Kasumi-1 (cell line): ENCODE results near the gene CLSTN3.

Experiments
- DNase-seq, 2 experiments: peaks; one replicate each; lab custom pipeline; 2025; lab: John Stamatoyannopoulos, UW

Gene CLSTN3

DNA sequence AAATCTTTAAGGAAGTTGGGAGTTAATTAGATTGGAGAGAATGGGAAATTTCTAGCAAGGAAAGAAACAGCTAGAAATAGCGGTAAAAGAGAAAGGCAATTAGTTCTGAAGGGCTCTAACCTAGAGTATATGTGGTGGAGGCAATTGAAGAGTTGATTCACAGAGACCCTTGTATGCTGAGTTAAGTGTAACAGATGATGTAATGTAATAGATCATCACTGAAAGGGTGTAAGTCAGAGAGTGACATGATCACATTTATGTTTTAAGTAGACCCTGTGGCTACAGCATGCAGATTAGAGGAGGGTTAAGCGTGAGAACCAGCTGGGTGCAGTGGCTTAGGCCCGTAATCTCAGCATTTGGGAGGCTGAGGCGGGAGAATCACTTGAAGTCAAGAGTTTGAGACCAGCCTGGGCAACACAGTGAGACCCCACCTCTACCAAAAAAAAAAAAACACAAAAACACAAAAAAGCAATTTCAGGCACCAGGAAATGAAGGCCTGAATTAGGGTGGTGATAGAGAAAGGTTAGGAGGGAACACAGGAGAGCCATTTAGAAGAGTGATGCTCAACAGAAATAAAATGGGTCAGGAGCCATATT, 4.4 kb upstream of the CLSTN3 start:
- DNase-seq, result no peak

DNA sequence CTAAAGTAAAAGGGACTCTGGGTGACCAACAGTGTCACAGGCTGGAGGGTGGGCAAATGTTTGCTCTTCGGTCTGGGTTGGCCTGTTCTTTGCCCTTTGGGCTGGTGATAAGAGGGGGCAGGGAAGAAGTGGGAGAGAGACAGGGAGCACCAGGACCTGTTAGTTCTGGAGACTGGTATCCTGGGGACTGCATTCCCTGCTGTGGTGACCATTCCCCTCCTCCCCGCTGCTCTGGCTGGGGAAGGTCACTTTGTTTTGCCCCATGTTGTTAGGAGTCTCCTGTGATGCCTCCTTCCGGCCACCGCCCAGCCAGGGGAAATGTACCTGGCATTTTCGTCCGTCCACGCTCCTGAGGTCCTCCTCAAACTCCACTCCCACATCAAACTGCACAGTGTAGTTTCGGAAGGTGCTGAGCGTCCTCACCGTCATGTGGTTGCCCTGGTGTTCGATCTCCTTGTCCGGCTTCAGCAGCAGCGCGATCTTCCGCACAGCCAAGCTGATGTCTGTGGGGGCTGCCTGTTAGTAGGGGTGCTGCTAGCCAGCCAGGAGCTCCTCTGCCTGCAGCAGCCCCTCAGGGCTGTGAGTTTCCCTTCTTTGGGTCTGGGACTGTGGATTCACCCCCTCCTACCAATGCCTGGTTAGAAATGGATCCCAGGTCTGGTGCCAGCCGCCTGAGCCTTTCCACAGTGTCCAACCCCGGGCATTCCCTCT, 2.1 kb upstream of the CLSTN3 start:
- no peak for DNase-seq

DNA sequence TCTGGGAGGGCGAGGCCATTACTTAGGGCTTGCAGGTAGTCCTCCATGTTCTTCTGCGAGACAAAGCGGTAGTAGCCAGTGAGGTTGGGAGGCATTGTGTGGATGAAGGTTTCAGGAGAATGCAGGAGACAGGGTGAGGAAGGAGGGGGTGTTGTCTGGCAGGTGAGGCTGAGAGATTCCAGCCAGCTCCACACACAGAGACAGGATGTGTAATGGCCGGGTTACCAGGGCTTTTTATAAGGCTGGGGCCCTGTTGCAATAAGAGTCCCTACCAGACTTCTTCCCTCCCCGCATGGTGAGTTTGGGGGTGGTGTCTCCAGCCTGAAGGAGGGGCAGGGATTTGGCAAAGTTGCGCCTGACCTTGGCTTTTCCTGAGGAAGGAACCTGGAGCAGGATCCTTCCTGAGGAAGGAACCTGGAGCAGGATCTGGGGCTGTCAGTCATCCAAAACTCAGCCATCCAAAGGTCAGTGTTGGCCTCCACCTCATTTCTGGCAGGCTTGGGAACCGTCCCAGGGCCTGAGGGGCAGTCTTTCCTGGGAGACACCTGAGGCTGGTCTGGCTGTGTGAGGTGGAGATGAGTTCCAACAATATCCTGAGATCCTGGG, 1.4 kb upstream of the CLSTN3 start, which contains the start of gene RBP5:
TSS of gene RBP5 (minus strand) at position 209 of the 606 bp plus-strand sequence. CDS start at position 95, 114 bp downstream.
- DNase-seq, result no peak

DNA sequence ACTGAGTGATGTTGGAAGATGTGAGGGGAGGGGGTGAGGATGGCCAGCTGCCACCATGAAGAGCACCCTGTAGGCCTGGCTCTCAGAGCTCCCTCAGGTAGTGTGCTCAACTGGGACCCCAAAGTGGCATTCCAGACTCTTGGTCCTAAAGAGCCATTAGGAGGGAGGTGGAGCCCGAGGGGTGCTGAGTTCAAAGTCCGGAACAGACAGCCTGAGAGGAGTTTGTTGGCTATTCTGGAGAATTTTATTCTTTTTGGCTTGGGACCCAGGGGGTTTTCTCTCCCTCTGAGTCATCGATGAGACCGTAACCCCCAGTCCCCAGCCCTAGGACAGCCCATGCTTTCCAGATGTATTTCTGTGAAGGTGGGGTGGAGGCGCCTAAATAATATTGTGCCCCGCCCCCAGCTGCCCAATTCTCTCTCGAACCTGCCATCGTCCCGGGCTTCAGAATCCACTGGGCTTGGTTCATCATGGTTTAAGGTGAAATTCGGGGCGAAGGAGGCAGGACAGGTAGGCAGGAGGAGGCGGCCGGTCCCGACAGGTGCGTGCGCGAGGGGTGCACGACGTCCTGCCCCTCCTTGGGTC, 792 bp upstream of the CLSTN3 start:
- DNase-seq, result no peak

DNA sequence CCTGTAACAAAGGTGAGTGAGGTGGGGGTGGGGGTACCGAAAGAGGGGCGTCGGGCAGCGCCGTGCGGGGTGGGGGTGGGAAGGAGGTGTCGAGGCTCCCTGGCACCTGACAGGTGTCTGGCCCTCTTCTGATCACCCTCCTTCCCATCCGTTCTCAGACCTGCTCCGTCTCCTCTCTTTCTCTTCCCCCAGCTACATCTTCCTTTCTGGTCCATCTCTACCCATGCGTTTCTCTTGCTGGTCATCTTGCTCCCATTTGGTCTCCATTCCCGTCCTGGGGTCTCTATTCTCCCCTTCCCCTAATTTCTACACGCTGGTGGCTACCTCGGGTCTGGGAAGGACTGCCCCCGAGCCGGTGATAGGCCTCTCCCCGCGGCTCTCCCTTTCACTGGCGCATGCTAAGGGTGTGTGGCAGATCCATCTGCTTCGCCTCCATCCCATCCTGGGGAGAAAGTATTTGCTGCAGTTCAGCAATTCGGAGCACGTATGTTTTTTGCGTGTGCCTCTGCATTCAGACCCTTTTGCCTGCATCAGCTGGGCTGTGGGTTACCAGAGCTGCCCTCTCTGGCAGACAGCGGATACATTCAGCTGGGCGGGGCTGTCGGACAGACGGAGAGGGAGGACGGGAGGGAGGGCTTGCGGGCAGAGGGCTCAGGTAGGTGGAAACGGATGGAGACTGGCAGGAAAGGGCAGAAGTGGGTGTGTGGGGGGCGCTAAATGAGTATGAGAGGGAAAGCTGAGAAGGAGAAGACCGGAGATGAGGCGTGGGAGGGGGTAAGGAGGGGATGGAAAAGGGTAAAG, 730 bp downstream of the CLSTN3 start:
- no peak for DNase-seq

DNA sequence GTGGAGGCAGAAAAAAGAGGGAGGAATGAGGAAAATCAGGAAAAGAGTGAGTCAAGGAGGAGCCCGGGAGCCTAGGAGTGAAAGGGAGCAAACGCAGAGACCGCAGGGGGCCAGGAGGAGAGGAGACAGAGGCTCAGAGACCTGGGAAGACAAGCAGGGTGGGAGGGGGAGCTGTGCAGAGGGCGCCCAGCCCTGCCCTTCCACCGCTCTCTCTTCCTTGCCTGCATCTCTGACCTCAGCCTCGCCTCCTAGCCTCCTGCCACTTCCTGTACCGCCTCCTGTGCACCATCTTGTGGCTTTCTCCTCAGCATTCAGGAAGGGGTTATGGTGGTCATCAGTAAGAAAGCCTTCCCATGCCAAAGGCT, 1.3 kb downstream of the CLSTN3 start:
- DNase-seq, result peak; percentile 29 to 31

DNA sequence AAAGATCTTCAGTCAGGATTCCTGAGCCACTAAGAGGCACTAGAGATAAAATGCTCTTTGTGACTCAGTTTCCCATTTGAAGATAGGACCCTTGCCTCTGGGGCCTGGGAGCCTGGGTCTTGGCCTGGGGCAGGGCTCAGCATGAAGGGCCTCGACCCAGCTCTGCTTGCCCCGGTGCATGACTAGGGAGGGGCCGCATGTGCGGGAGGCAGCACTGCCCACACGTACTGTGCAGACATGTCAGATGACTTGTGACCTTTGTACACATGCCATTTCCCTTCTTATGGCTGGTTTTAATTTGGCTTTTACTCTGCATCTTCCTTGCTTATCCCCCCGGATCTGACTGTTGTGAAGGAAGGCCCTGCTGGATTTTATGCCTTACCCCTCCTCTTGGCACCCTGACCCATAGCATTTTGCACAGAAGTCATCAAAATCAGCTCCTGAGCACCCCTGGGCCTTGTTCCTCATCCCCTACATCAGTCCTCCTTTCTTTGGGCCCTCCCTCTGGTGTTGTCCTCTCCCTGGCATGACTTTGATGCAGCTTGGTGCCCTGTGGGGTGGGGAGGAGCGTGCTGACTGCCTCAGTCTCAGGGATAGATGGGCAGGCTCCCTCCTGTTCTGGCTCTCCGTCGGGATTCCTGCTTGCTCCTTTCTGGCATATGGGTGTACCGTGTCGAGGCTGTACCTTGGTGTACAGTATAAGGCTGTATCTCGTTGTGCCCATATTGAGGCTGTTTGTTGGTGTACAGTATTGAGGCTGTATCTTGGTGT, 4.4 kb downstream of the CLSTN3 start:
- DNase-seq, result no peak

DNA sequence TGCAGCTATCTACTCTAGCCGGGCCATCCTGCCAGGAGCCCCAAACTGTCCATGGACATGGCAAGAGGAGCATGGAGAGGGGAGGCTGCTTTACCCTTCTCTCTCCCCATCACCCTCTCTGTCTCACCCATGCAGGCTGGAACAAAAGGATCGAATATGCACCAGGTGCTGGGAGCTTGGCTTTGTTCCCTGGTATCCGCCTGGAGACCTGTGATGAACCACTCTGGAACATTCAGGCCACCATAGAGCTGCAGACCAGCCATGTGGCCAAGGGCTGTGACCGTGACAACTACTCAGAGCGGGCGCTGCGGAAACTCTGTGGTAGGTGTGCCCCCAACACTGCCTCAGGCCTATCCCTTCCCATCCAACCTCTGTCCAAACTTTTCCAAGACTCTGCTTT, 5.9 kb downstream of the CLSTN3 start:
- no peak for DNase-seq

DNA sequence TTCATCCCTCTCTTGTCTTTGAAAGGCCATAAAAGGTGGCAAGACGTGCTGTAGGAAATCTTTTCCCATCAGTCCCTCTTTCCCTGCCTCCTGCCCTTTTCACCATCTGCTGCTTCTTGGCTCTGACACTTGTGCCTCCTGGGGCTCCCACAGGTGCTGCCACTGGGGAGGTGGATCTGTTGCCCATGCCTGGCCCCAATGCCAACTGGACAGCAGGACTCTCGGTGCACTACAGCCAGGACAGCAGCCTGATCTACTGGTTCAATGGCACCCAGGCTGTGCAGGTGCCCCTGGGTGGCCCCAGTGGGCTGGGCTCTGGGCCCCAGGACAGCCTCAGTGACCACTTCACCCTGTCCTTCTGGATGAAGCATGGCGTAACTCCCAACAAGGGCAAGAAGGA, 6.5 kb downstream of the CLSTN3 start:
- no peak for DNase-seq

DNA sequence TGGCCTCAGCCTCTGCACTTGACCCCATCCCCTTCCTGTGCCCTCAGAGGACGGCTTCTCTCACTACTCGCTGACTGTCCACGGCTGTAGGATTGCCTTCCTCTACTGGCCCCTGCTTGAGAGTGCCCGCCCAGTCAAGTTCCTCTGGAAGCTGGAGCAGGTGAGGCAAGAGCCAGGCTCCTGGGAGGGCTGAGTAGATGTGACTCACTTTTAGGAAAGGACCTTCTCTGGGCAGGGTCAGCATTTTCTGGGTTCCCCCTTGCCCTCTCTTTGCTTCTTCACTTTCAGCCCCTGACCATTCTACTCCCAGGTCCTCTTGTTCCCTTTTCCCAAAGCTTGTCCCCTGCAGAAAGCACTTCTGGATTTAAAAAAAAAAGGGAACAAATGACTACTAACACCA, 7.7 kb downstream of the CLSTN3 start:
- DNase-seq, result no peak

DNA sequence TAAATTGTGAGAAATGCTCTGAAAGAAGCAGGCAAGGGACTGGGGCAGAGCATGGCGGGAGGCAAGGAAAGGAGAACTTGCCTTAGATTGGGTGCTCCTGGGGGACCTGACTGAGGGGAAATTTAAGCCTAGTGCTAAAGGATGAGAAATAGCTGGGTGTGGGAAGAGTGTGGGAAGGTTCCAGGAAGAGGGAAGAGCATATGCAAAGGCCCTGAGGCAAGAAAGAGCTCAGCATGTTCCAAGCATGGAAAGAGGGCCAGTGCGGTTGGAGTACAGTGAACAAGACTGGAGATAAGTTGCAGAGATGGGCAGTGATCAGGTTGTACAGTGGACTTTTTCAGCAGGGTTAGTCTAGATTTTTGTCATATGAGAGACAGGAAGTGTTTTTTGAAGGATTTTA, 9.0 kb downstream of the CLSTN3 start:
- DNase-seq, result no peak

DNA sequence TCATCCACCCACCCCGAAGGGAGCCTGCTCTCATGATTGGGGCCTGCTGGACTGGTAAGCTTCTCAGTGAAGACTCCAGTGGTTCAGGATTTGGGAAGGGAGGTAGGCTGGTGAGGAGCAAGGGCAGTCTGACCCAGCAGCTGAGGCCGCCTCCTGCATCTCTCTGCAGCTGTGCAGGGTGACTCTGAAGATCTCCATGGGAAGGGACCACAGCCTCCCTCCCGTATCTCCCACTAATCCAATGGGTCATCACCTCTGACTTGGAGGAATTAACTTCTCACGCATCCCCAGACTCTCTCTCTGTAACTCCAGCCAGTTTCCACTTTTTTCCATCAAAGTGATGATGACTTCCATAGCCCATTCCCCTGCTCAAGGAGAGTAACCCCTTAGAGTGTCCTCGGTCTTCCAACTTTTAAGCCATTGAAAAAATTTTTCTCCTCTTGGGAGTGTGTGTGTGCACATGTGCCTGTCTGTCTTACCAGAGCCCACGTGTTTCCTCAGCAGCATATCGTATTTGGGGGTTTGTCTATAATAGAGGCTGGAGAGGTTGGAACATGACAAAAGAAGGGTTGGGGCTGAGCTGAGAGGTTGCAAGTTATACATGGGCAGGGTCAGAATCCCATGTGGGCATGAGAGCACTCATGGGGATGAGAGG, 11.3 kb downstream of the CLSTN3 start:
- no peak for DNase-seq

DNA sequence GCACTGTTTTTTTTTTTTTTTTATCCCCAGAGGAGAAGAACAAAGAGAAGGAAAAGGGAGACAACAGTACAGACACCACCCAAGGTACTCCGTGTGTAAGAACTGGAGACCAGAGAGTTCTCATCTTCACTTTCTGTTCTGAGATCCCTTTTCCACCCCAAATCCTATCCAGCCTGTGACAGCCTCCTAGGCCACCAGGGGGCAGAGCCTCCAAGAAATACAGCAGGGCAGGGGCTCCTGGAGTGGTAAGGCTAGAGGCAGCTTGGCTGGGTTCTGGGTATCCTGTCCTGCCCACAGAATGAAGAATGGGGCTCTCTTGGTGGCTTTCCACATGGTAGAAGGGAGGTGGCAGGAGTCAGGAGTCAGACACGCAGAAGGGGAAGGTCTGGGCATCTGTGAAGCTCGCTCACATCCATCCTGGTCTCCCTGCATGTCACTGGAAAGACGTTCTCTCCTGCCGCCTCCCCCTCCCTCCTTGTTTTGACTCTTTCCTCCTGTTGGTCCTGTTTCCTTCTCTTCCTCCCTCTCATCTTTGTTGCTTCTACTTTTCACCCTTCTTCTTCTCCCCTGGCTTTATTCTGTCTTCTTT, 12.0 kb downstream of the CLSTN3 start:
- DNase-seq, result peak; percentile 42 to 47

DNA sequence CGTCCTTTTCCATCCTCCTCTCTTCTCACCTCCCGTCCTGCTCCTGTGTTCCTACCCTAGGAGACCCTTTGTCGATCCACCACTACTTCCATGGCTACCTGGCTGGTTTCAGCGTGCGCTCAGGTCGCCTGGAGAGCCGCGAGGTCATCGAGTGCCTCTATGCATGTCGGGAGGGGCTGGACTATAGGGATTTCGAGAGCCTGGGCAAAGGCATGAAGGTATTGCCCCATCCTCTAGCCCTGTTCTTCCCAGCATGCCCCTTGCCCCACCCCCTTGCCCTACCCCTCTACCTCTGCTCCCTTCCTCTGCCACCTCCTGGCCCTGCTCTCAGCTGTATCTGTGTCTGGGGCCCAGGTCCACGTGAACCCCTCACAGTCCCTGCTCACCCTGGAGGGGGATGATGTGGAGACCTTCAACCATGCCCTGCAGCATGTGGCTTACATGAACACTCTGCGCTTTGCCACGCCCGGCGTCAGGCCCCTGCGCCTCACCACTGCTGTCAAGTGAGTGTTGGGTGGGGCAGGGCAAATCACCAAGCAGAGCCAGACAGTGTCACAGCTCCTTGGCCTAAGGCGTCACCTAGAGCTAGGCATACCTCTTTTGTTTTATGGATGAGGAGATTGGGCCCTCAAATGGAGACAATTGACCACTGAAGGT, 12.8 kb downstream of the CLSTN3 start:
- DNase-seq, result no peak

DNA sequence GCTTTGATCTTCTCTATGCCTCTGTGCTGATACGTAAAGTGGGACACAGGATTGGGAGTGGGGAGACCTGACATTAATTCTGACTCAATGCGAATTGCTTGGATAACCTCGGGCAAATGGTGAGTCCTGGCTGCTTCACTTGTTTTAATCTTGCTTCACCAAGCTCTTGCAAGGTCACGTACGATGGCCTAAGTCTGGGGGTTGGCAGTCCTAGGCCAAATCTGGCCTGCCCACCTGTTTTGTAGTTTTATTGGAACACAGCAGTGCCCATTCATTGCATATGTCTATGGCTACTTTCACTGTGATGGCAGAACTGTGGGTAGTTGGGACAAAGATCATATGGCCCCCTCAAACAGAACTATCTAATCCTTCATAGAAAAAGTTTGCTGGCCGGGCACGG, 13.4 kb downstream of the CLSTN3 start:
- DNase-seq, result no peak

DNA sequence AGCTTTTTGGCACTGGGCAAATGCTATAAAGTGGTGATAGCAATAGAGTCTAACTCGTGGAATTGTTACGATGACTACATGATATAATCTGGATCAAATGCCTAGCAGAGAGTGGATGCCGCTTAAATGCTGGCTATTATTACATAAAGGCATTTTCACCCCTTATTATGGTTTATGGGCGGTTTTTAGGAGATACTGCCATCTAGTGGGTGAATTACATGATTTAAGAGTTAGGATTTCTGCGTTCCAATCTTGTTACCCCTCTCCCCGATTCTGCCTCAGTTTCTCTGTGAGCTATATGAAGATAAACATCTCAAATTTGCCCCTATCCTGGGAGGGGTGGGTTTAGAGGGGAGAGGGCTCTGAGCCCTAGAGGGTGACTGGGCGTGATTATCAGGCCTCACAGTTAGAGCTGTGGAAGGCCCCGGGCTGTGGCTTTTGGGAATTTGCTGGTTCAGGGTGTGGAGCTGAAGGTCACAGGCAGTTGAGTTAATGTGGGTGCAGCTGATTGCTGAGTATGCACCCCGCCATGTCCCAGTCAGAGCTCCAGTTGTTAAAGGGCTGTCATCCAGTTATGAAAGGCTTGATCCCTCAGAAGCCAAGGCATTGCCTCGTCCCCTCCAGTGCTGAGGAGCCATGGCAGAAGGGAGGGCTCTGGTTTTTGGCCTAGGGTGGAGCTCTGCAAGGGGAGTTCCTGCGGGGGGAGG, 14.4 kb downstream of the CLSTN3 start:
- peak; percentile 16 to 29 for DNase-seq

DNA sequence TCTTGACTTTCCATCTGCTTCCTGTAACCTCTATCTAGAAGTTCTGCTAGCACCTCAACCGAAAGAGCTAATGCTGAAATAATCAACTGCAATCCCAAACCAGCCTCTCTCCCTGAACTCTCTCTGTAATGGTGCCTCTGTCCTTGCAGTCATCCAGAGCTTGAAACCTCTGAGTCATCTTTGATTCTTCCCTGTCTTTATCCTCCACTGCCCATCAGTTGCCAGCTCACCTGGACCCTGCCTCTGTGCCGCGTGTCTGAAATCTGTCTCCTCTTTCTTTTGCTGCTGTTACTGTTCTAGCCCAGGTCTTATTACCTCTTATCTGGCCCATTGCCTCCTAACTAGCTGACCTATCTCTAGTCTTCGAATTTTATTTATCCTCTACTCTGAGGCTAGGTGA, 15.5 kb downstream of the CLSTN3 start:
- DNase-seq, result no peak

DNA sequence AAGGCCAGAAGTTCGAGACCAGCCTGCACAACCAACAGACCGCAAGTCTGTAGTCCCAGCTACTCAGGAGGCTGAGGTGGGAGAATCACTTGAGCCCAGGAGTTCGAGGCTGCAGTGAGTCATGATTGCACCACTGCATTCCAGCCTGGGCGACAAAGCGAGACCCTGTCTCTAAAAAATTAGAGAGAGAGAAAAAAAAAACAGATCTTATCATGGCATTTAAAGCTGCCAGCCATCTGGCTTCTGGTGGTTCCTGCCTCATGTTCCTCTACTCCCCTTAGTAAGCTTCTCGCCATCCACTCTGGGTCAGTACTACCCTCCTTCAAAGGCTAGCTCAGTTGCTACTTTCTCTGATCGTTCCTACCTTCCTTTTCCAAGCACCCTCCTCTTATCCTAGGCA, 16.1 kb downstream of the CLSTN3 start:
- DNase-seq, result no peak

DNA sequence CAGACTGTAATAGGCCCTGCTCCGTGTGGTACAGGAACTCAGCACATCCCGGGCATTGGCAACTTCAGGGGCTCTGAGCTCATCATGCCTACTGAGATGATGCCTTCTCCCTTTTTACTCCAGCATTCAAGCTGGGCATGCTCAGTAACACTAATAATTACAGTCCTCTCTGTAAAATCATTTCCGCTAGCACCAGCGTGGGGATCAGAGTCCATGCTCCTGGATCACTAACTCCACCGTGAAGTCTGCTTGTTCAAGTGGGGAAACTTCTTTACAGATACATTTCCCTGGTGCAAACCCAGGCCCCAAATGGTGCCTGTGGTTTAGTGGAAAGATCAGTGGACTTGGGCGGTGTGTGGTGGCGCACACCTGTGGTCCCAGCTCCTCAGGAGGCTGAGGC, 16.7 kb downstream of the CLSTN3 start:
- no peak for DNase-seq

DNA sequence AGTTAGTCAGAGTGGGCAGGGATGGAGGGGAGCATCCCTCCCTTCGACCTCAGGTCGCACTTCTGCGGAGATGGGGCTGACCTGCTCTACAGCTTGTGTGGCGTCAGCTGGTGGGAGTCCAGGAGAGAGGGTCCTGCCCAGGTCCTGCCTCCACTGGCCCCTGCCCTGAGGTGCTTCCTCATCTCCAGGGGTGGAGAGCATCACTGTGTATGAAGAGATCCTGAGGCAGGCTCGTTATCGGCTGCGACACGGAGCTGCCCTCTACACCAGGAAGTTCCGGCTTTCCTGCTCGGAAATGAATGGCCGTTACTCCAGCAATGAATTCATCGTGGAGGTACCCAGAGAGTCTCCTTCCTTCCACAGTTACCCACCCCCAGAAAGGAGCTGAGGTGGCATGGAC, 20.2 kb downstream of the CLSTN3 start:
- DNase-seq, result no peak
